ENCODE results near the gene TDRD6. TPM values are rescaled to one million over a fixed set of nuclear protein-coding genes. Genes with fewer than 3 reads are reported as not detected.

The TDRD6 gene
- total and polyA plus RNA-seq, 2 donors (not counting 3 experiments of a cell fraction or from before 2014, with no cell fraction given) = under 0.01 TPM; not detected in 1

- POLR2A ChIA-PET = no interaction called here
- Histone ChIP-seq H3K9me1 (replicated peaks; ENCODE audit: control insufficient read depth, extremely low read depth, insufficient read depth, low read length) (no peaks in the 10 kb centered on the region), H3K4me1 (ENCODE audit: control insufficient read depth, extremely low read depth, insufficient read depth, low read length) (no peaks in the 10 kb centered on the region), H3K4me2 (ENCODE audit: insufficient read depth, low read length) (no peak overlapping the region), H3K36me3 (ENCODE audit: control insufficient read depth in 2 of 2, extremely low read depth in 1 of 2, insufficient read depth in 2 of 2, low read length in 2 of 2) (no peaks in the 10 kb centered on the region), H3K4me3 (replicated peaks in 1 of 3; ENCODE audit: insufficient read depth in 1 of 3, low read depth in 1 of 3, low read length in 3 of 3) (no peak overlapping the region), H4K20me1 (replicated peaks; ENCODE audit: control insufficient read depth, extremely low read depth, insufficient read depth, low read length) (no peaks in the 10 kb centered on the region), H3K27ac (ENCODE audit: insufficient read depth, low read depth, low read length) (no peak overlapping the region), H3K9ac (replicated peaks; ENCODE audit: extremely low read depth, insufficient read depth, low read length) (no peak overlapping the region), H2AFZ (ENCODE audit: low read depth, low read length) (no peak overlapping the region), H3K9me3 (replicated peaks; ENCODE audit: control insufficient read depth, insufficient read depth, low read length) (no peaks in the 10 kb centered on the region), H3K79me2 (ENCODE audit: control insufficient read depth, insufficient read depth, low read length) (no peaks in the 10 kb centered on the region), H3K27me3 (ENCODE audit: control insufficient read depth in 2 of 2, insufficient read depth in 2 of 2, low read length in 2 of 2) (no peaks in the 10 kb centered on the region)
- no TSS peak for BruUV-seq (replicated peaks)
- CTCF ChIA-PET = no interaction called here
- no peak for TF ChIP-seq JUN (IDR thresholded peaks at IDR 0.05; ENCODE audit: borderline replicate concordance, insufficient read depth, insufficient read length, low read depth)
- no peak for TF ChIP-seq EZH2 (IDR thresholded peaks at IDR 0.05; ENCODE audit: borderline replicate concordance, low read depth, low read length, severe bottlenecking)
- no peak for TF ChIP-seq GATA2 (IDR thresholded peaks at IDR 0.05; ENCODE audit: insufficient read depth, insufficient read length, low read depth, low read length)
- TF ChIP-seq MYC (IDR thresholded peaks at IDR 0.05; ENCODE audit: low read depth, low read length) = no peak
- TF ChIP-seq, protein P1, sequence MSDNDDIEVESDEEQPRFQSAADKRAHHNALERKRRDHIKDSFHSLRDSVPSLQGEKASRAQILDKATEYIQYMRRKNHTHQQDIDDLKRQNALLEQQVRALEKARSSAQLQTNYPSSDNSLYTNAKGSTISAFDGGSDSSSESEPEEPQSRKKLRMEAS (IDR thresholded peaks at IDR 0.05; ENCODE audit: insufficient read depth, insufficient read length) = no peak
- no peak for TF ChIP-seq FOS (IDR thresholded peaks at IDR 0.05; ENCODE audit: borderline replicate concordance, insufficient read depth, low read length)
- intact Hi-C loops (cut with micrococcal nuclease) = no loop called here
- dilution Hi-C loops (cut with MboI; ENCODE audit: extremely low pct_ligation_motif_present, low sequenced_read_pairs) = no loop called here
- FAIRE-seq (no peak), DNase-seq (ENCODE audit: low read depth, low spot score) (no peak)
These were observed 27.5 kb downstream of the TDRD6 start for GRCh38 chr6:46715141-46715540.

DNA sequence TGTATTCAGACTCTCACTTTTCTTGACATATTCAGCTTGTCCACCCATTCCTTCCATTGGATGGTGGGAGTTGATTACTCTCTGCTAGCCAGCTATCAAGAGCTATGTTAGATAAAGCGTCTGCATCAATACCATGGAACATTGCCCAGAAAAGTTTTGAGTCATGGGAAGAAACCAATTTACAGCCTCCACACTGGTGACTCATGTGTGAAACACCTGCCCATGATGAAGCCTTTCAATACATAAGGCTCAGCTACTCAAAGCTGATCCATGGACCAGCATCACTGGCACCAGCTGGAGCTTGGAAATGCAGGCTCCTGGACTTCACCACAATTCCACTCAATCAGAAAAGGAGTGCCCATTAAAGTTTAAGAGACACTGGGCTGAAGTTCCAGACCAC, 31.4 kb downstream of the TDRD6 start:
- H3K36me3 ChIP-seq (ENCODE audit: control insufficient read depth in 2 of 2, extremely low read depth in 1 of 2, insufficient read depth in 2 of 2, low read length in 2 of 2) = no peaks in the 10 kb centered on the region
- no peak overlapping the region for H2AFZ ChIP-seq (ENCODE audit: low read depth, low read length)
- dilution Hi-C loops (cut with MboI; ENCODE audit: extremely low pct_ligation_motif_present, low sequenced_read_pairs) (no loop called here), intact Hi-C loops (cut with micrococcal nuclease) (no loop called here)
- H3K27me3 ChIP-seq (ENCODE audit: control insufficient read depth in 2 of 2, insufficient read depth in 2 of 2, low read length in 2 of 2) = peaks cover 1 to 2% of the 10 kb centered on the region in 2 experiments
- POLR2A ChIA-PET = no interaction called here
- H3K9me3 ChIP-seq (replicated peaks; ENCODE audit: control insufficient read depth, insufficient read depth, low read length) = no peaks in the 10 kb centered on the region
- CTCF ChIA-PET = no interaction called here
- H3K4me2 ChIP-seq (ENCODE audit: insufficient read depth, low read length) = no peak overlapping the region
- no TSS peak for BruUV-seq (replicated peaks)
- FAIRE-seq = no peak
- TF ChIP-seq FOS (IDR thresholded peaks at IDR 0.05; ENCODE audit: borderline replicate concordance, insufficient read depth, low read length) = peak; percentile 11
- TF ChIP-seq POLR2AphosphoS5 (IDR thresholded peaks at IDR 0.05; ENCODE audit: insufficient read depth, low read depth, low read length) = no peak
- H3K4me3 ChIP-seq (replicated peaks in 1 of 3; ENCODE audit: insufficient read depth in 1 of 3, low read depth in 1 of 3, low read length in 3 of 3) = no peak overlapping the region
- no peaks in the 10 kb centered on the region for H3K79me2 ChIP-seq (ENCODE audit: control insufficient read depth, insufficient read depth, low read length)
- no peaks in the 10 kb centered on the region for H3K9me1 ChIP-seq (replicated peaks; ENCODE audit: control insufficient read depth, extremely low read depth, insufficient read depth, low read length)
- H3K27ac ChIP-seq (ENCODE audit: insufficient read depth, low read depth, low read length) = no peak overlapping the region
- DNase-seq (ENCODE audit: low read depth, low spot score) = no peak
- H3K4me1 ChIP-seq (ENCODE audit: control insufficient read depth, extremely low read depth, insufficient read depth, low read length) = no peaks in the 10 kb centered on the region
- no peaks in the 10 kb centered on the region for H4K20me1 ChIP-seq (replicated peaks; ENCODE audit: control insufficient read depth, extremely low read depth, insufficient read depth, low read length)
- no peak overlapping the region for H3K9ac ChIP-seq (replicated peaks; ENCODE audit: extremely low read depth, insufficient read depth, low read length)

Measured in endothelial cell of umbilical vein (primary cell).